K562 (cell line): ENCODE measurements around the gene LHX3. TPM values are rescaled to one million over a fixed set of nuclear protein-coding genes. Genes with fewer than 3 reads are reported as not detected.

Experiments
- ATAC-seq: fragments of 200-7000 bp; cut with Tn5 transposase; 3 replicates; pipeline ENCODE4 v1.9.1; 2020; ENCODE audit warnings: moderate library complexity
- BruUV-seq: library from RNA; stranded (reverse); fragments of 400-500 nt; replicated peaks from 2 replicates; lab custom pipeline; 2021; lab: Mats Ljungman, UMichigan
- CTCF ChIA-PET: fragments of 300-600 bp; formaldehyde crosslinking; extraction: SDS; loops from one replicate; lab custom pipeline; 2021; ENCODE audit warnings: low intra/inter-chr PET ratio; lab: Yijun Ruan, JAX
- POLR2A ChIA-PET: fragments of 300-600, 350-650 bp; sonication (Branson Sonifier 250); formaldehyde crosslinking; extraction: SDS; loops from one replicate; lab custom pipeline; 2021; ENCODE audit warnings: antibody characterized with exemption, inconsistent platforms; lab: Yijun Ruan, JAX
- DNase-seq, 4 experiments: peaks; one replicate each; pipeline versions ENCODE4 v3.0.0 to v3.0.0-alpha.2; 2011 to 2018; ENCODE audit warnings: low spot score in 3 of 4, mixed read lengths in 3 of 4; ENCODE audit errors: extremely low read depth in 1 of 4
- FAIRE-seq: peaks from 2 replicates; lab custom pipeline; 2011; peaks lifted over from hg19 to GRCh38; lab: Jason Lieb, UNC
- H2AFZ ChIP-seq: 2 replicates; pipeline ENCODE4 v1.6.0; 2011; ENCODE audit warnings: low read depth, low read length, control low read depth, inconsistent platforms
- H3K27ac ChIP-seq: fragments of 200-600 bp; 3 replicates; pipeline ENCODE4 v1.8.0; 2011; ENCODE audit warnings: low read depth, mild to moderate bottlenecking, control low read depth, inconsistent platforms, low read length, moderate library complexity, mixed read lengths; ENCODE audit errors: extremely low read depth
- H3K27me3 ChIP-seq, 2 experiments: fragments of 300-600 bp in 1 of 2; 2 replicates in 1 of 2; 3 replicates in 1 of 2; pipeline versions ENCODE4 v1.6.0 to v1.8.0; 2011; ENCODE audit warnings: inconsistent platforms in 2 of 2, low read length in 2 of 2, mild to moderate bottlenecking in 1 of 2, mixed read lengths in 1 of 2, moderate library complexity in 1 of 2; ENCODE audit not compliant: control insufficient read depth in 2 of 2, insufficient read depth in 2 of 2
- H3K36me3 ChIP-seq: fragments of 300-600 bp; 3 replicates; pipeline ENCODE4 v1.8.0; 2011; ENCODE audit warnings: mild to moderate bottlenecking, low read length, inconsistent platforms; ENCODE audit not compliant: control insufficient read depth, insufficient read depth
- H3K4me1 ChIP-seq, 2 experiments: fragments of 200-600 bp in 1 of 2; replicated peaks in 1 of 2; 2 replicates in 1 of 2; 3 replicates in 1 of 2; pipeline versions ENCODE4 v1.5.1 to v1.8.0; 2011; ENCODE audit warnings: inconsistent platforms in 2 of 2, low read length in 2 of 2, mild to moderate bottlenecking in 1 of 2, mixed read lengths in 1 of 2, moderate library complexity in 1 of 2; ENCODE audit not compliant: control insufficient read depth in 2 of 2, insufficient read depth in 2 of 2
- H3K4me2 ChIP-seq: 2 replicates; pipeline ENCODE4 v1.6.1; 2011; ENCODE audit warnings: low read length, control low read depth, inconsistent platforms, mixed read lengths; ENCODE audit not compliant: insufficient read depth
- H3K4me3 ChIP-seq: fragments of 200-600 bp; sonication (generic), shearing (Covaris generic); 2 replicates; pipeline ENCODE4 v1.5.1; 2016; ENCODE audit warnings: control low read depth, inconsistent platforms
- H3K79me2 ChIP-seq: fragments of 200-600 bp; 3 replicates; pipeline ENCODE4 v1.8.0; 2011; ENCODE audit warnings: low read length, inconsistent platforms; ENCODE audit not compliant: control insufficient read depth, insufficient read depth
- H3K9ac ChIP-seq, 2 experiments: 2 replicates each; pipeline versions ENCODE4 v1.6.0 to v1.6.1; 2011; ENCODE audit warnings: low read depth in 2 of 2, low read length in 2 of 2, control low read depth in 1 of 2, inconsistent platforms in 1 of 2, mild to moderate bottlenecking in 1 of 2, mixed read lengths in 1 of 2; ENCODE audit not compliant: insufficient read depth in 1 of 2
- H3K9me1 ChIP-seq: one replicate; pipeline ENCODE4 v1.6.0; 2011; ENCODE audit warnings: inconsistent platforms, mild to moderate bottlenecking, low read length, moderate library complexity; ENCODE audit not compliant: control insufficient read depth, insufficient read depth
- H3K9me3 ChIP-seq: replicated peaks from 2 replicates; pipeline ENCODE4 v1.5.1; 2011; ENCODE audit warnings: low read depth, low read length, inconsistent platforms; ENCODE audit not compliant: control insufficient read depth, insufficient read depth
- H4K20me1 ChIP-seq: replicated peaks from 2 replicates; pipeline ENCODE4 v1.6.1; 2011; ENCODE audit warnings: low read length, inconsistent platforms, mixed read lengths; ENCODE audit not compliant: control insufficient read depth, insufficient read depth
- ARID2 ChIP-seq: fragments of 450-650 bp; IDR thresholded peaks from 2 replicates; pipeline ENCODE4 v1.6.1; 2017; ENCODE audit warnings: antibody characterized with exemption, mild to moderate bottlenecking
- BACH1 ChIP-seq: fragments of 200-800 bp; sonication (Bioruptor generic); IDR thresholded peaks from 2 replicates; pipeline ENCODE4 v1.6.1; 2016; ENCODE audit warnings: missing genetic modification characterization, missing compliant biosample characterization
- BMI1 ChIP-seq: fragments of 150-350 bp; IDR thresholded peaks from 2 replicates; pipeline ENCODE4 v1.6.1; 2014; ENCODE audit warnings: low read length
- CHD1 ChIP-seq: fragments of 200-600 bp; sonication (generic); IDR thresholded peaks from one replicate; pipeline ENCODE4 v1.6.1; 2012; ENCODE audit warnings: mild to moderate bottlenecking, moderate library complexity, low read length, inconsistent platforms
- HLTF ChIP-seq: fragments of 450-650 bp; IDR thresholded peaks from 2 replicates; pipeline ENCODE4 v1.6.1; 2016
- NBN ChIP-seq: fragments of 450-650 bp; IDR thresholded peaks from 2 replicates; pipeline ENCODE4 v1.6.1; 2016; ENCODE audit warnings: low read depth, mild to moderate bottlenecking
- SIRT6 ChIP-seq: IDR thresholded peaks from one replicate; pipeline ENCODE4 v1.6.1; 2012; ENCODE audit warnings: low read depth, mild to moderate bottlenecking, control low read depth, inconsistent platforms, low read length, moderate library complexity
- SNRNP70 ChIP-seq: fragments of 200-400 bp; formaldehyde crosslinking; optimal IDR thresholded peaks from 2 replicates; pipeline ENCODE3; 2017; ENCODE audit warnings: low read depth, low read length
- STAT5A ChIP-seq: IDR thresholded peaks from 2 replicates; pipeline ENCODE4 v1.6.1; 2012; ENCODE audit warnings: low read length, inconsistent platforms, borderline replicate concordance
- ZNF174 ChIP-seq: fragments of 250-450 bp; sonication (Bioruptor Pico); IDR thresholded peaks from 2 replicates; pipeline ENCODE4 v1.4.0; 2020; ENCODE audit warnings: mild to moderate bottlenecking
- ZNF507 ChIP-seq: conservative IDR thresholded peaks from 2 replicates; pipeline ENCODE4 v1.6.1; 2017; ENCODE audit warnings: missing genetic modification characterization, missing compliant biosample characterization
- ZNF76 ChIP-seq: fragments of 250-450 bp; sonication (Bioruptor Pico); IDR thresholded peaks from 2 replicates; pipeline ENCODE4 v1.4.0; 2020; ENCODE audit warnings: mild to moderate bottlenecking, moderate library complexity, borderline replicate concordance
- WGBS: fragments of 100-300 bp; shearing (Covaris generic); methylation state at CpG from one replicate; pipeline ENCODE4 v1.1.6; 2016; ENCODE audit warnings: low coverage, mixed read lengths; ENCODE audit not compliant: insufficient coverage; ENCODE audit errors: missing lambda C conversion rate; 5-methylcytosine and 5-hydroxymethylcytosine counted together
- in situ Hi-C: fragments of 300-500 bp; cut with MboI; formaldehyde crosslinking; loops from 4 replicates; pipeline ENCODE4 v1.15.0; 2018; ENCODE audit warnings: inconsistent platforms, mixed read lengths
- intact Hi-C: fragments of 100-400 bp; cut with micrococcal nuclease; formaldehyde crosslinking; loops from 2 replicates; pipeline ENCODE4 v1.14.2; 2022
- polyA plus RNA-seq, 8 experiments: library from polyadenylated mRNA; depleted of rRNA in 4 of 8; stranded (reverse) in 5 of 8; unstranded in 3 of 8; fragments of >200 nt; fragmentation: Nextera tagmentation in 2 of 8; fragmentation: Illumina TruSeq in 1 of 8; extraction: Ambion mirVana in 2 of 8; extraction: Trizol in 1 of 8; gene quantifications; 2 replicates each; pipeline versions ENCODE4 v1.2.1 to v1.2.3, GENCODE V29; 2011 to 2014; ENCODE audit warnings: inconsistent platforms in 1 of 8, missing spikeins in 1 of 8
- total RNA-seq, 7 experiments: library from RNA; depleted of rRNA in 6 of 7; stranded (reverse); fragments of >200 nt in 6 of 7; fragmentation: Illumina TruSeq in 2 of 7; extraction: Trizol in 2 of 7; gene quantifications; 2 replicates each; pipeline versions ENCODE4 v1.2.1 to v1.2.3, GENCODE V29; 2011 to 2021; ENCODE audit warnings: low replicate concordance in 1 of 7
- TF ChIP-seq, protein P1 (sequence below): IDR thresholded peaks from 2 replicates; pipeline ENCODE4 v1.6.1; 2012; ENCODE audit warnings: low read depth, low read length, improper control_type of control experiment, borderline replicate concordance
- TF ChIP-seq, protein P2 (sequence below): IDR thresholded peaks from 2 replicates; pipeline ENCODE4 v1.6.1; 2011; ENCODE audit warnings: borderline replicate concordance, low read depth, mild to moderate bottlenecking, moderate library complexity, low read length; ENCODE audit not compliant: insufficient read depth, poor library complexity, severe bottlenecking
- TF ChIP-seq, protein P3 (sequence below): fragments of 250-450 bp; sonication (Bioruptor Pico); IDR thresholded peaks from 2 replicates; pipeline ENCODE4 v1.5.0; 2021
- TF ChIP-seq, protein P4 (sequence below): fragments of 450-650 bp; IDR thresholded peaks from 2 replicates; pipeline ENCODE4 v1.7.1; 2018; ENCODE audit warnings: mild to moderate bottlenecking, low read depth; ENCODE audit not compliant: partially characterized antibody

LHX3 gene
- total and polyA plus RNA-seq, 9 of the 15 experiments (the other 6 are each of a cell fraction or from before 2014, with no cell fraction given), result 0.09 TPM; not detected in 8

DNA sequence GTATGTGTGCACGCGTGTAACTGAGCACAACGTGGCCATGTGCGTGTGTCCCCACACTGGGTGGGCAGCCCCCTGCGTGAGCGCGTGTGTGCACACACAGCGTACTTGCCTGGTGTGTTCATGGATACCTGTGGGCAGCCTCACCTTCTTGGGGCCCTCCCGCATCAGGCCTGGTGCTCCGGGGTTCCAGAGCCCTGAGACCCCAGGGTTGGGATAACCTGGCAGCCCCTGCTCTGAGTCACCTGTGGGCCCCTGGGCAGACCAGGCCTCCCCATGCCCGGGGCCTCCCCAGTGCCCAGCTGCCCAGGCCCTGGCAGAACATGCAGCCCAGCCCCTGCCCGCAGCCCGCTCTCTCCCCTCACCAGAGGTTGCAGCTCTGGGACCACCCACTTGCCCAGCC is 25.2 kb downstream of the LHX3 start:
- H4K20me1 ChIP-seq, result peaks cover 4% of the 10 kb centered on the region
- H3K4me3 ChIP-seq, result no peak overlapping the region
- no peak for FAIRE-seq
- CTCF ChIA-PET, result no interaction called here
- no peak for ATAC-seq
- no TSS peak for BruUV-seq
- DNase-seq, result no peak
- H3K79me2 ChIP-seq, result no peaks in the 10 kb centered on the region
- H3K27me3 ChIP-seq, result peaks cover 32 to 68% of the 10 kb centered on the region in 2 experiments
- TF ChIP-seq ZNF174 (CRISPR knock-in tag) (no peak), BMI1 (no peak), ARID2 (no peak), BACH1 (tag) (no peak), ZNF507 (tag) (no peak), STAT5A (no peak), SIRT6 (no peak), HLTF (no peak), SNRNP70 (no peak), NBN (no peak), CHD1 (no peak), ZNF76 (CRISPR knock-in tag) (no peak)
- TF ChIP-seq, protein P1, sequence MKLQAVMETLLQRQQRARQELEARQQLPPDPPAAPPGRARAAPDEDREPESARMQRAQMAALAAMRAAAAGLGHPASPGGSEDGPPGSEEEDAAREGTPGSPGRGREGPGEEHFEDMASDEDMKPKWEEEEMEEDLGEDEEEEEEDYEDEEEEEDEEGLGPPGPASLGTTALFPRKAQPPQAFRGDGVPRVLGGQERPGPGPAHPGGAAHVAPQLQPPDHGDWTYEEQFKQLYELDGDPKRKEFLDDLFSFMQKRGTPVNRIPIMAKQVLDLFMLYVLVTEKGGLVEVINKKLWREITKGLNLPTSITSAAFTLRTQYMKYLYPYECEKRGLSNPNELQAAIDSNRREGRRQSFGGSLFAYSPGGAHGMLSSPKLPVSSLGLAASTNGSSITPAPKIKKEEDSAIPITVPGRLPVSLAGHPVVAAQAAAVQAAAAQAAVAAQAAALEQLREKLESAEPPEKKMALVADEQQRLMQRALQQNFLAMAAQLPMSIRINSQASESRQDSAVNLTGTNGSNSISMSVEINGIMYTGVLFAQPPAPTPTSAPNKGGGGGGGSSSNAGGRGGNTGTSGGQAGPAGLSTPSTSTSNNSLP, result no peak
- TF ChIP-seq, protein P2, sequence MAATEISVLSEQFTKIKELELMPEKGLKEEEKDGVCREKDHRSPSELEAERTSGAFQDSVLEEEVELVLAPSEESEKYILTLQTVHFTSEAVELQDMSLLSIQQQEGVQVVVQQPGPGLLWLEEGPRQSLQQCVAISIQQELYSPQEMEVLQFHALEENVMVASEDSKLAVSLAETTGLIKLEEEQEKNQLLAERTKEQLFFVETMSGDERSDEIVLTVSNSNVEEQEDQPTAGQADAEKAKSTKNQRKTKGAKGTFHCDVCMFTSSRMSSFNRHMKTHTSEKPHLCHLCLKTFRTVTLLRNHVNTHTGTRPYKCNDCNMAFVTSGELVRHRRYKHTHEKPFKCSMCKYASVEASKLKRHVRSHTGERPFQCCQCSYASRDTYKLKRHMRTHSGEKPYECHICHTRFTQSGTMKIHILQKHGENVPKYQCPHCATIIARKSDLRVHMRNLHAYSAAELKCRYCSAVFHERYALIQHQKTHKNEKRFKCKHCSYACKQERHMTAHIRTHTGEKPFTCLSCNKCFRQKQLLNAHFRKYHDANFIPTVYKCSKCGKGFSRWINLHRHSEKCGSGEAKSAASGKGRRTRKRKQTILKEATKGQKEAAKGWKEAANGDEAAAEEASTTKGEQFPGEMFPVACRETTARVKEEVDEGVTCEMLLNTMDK, result no peak
- TF ChIP-seq, protein P3, sequence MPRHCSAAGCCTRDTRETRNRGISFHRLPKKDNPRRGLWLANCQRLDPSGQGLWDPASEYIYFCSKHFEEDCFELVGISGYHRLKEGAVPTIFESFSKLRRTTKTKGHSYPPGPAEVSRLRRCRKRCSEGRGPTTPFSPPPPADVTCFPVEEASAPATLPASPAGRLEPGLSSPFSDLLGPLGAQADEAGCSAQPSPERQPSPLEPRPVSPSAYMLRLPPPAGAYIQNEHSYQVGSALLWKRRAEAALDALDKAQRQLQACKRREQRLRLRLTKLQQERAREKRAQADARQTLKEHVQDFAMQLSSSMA, result no peak
- TF ChIP-seq, protein P4, sequence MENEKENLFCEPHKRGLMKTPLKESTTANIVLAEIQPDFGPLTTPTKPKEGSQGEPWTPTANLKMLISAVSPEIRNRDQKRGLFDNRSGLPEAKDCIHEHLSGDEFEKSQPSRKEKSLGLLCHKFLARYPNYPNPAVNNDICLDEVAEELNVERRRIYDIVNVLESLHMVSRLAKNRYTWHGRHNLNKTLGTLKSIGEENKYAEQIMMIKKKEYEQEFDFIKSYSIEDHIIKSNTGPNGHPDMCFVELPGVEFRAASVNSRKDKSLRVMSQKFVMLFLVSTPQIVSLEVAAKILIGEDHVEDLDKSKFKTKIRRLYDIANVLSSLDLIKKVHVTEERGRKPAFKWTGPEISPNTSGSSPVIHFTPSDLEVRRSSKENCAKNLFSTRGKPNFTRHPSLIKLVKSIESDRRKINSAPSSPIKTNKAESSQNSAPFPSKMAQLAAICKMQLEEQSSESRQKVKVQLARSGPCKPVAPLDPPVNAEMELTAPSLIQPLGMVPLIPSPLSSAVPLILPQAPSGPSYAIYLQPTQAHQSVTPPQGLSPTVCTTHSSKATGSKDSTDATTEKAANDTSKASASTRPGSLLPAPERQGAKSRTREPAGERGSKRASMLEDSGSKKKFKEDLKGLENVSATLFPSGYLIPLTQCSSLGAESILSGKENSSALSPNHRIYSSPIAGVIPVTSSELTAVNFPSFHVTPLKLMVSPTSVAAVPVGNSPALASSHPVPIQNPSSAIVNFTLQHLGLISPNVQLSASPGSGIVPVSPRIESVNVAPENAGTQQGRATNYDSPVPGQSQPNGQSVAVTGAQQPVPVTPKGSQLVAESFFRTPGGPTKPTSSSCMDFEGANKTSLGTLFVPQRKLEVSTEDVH, result no peak
- 38% methylated on average over 13 of the region's 13 CpGs for WGBS
- intact Hi-C loops, result no loop called here
- H3K4me2 ChIP-seq, result no peak overlapping the region
- no peaks in the 10 kb centered on the region for H3K9me3 ChIP-seq
- no peak overlapping the region for H2AFZ ChIP-seq
- in situ Hi-C loops, result no loop called here
- POLR2A ChIA-PET, result no interaction called here
- H3K9me1 ChIP-seq, result no peaks in the 10 kb centered on the region
- peaks cover 0 to 27% of the 10 kb centered on the region in 2 experiments; a peak in 2 of 5 replicates for H3K4me1 ChIP-seq
- H3K27ac ChIP-seq, result no peak overlapping the region
- no peak overlapping the region for H3K9ac ChIP-seq
- no peaks in the 10 kb centered on the region for H3K36me3 ChIP-seq
